GM18870 (cell line): ENCODE data around the gene FNDC11.

Source experiments
- ATAC-seq: cut with Tn5 transposase; IDR thresholded peaks from one replicate; pipeline ENCODE4 v1.9.1; 2021; ENCODE audit warnings: moderate library complexity; ENCODE audit not compliant: unreplicated experiment

Gene FNDC11

GRCh38 chr20:63539092-63539430 is 14.9 kb upstream of the FNDC11 start:
- ATAC-seq, result no peak

- no peak for ATAC-seq
Measured at GRCh38 chr20:63539441-63540370, 14.3 kb upstream of the FNDC11 start.

- no peak for ATAC-seq
Measured at GRCh38 chr20:63540417-63541186, 13.4 kb upstream of the FNDC11 start.

- no peak for ATAC-seq
Measured at GRCh38 chr20:63541371-63541770, 12.6 kb upstream of the FNDC11 start.

- ATAC-seq, result no peak
Measured at GRCh38 chr20:63542031-63542559, 11.9 kb upstream of the FNDC11 start.

- no peak for ATAC-seq
Measured at GRCh38 chr20:63542696-63543095, 11.3 kb upstream of the FNDC11 start.

- no peak for ATAC-seq
Measured at GRCh38 chr20:63543131-63543530, 10.8 kb upstream of the FNDC11 start.

- no peak for ATAC-seq
Measured at GRCh38 chr20:63543733-63544132, 10.2 kb upstream of the FNDC11 start.

- no peak for ATAC-seq
Measured at GRCh38 chr20:63544241-63544957, 9.6 kb upstream of the FNDC11 start.

- ATAC-seq, result no peak
Measured at GRCh38 chr20:63544958-63545516, 8.9 kb upstream of the FNDC11 start.

- ATAC-seq, result no peak
Measured at GRCh38 chr20:63545814-63546213, 8.1 kb upstream of the FNDC11 start.

- no peak for ATAC-seq
Measured at GRCh38 chr20:63546256-63546955, 7.6 kb upstream of the FNDC11 start.

- no peak for ATAC-seq
Measured at GRCh38 chr20:63546956-63547724, 6.8 kb upstream of the FNDC11 start.

GRCh38 chr20:63547725-63548480 is 6.1 kb upstream of the FNDC11 start, which contains the start of gene SRMS:
Gene SRMS, minus strand, starts transcription at chr20:63547749. Its CDS starts 286 bp downstream, at chr20:63547463.
- ATAC-seq, result no peak

- no peak for ATAC-seq
Measured at GRCh38 chr20:63548542-63548941, 5.4 kb upstream of the FNDC11 start.

GRCh38 chr20:63549019-63549418 is 4.9 kb upstream of the FNDC11 start:
- ATAC-seq, result no peak

- ATAC-seq, result no peak
Measured at GRCh38 chr20:63549679-63550282, 4.2 kb upstream of the FNDC11 start.

GRCh38 chr20:63551068-63551467 is 2.9 kb upstream of the FNDC11 start:
- ATAC-seq, result no peak
